ENCODE data around the gene ARID3B.

ARID3B gene

GRCh38 chr15:74540761-74541493, at the start of gene ARID3B:
TSS of gene ARID3B (plus strand) at chr15:74541220. CDS start at chr15:74543937, 2,717 bp downstream.
- DNase-seq (ENCODE audit: extremely low spot score), result peak; percentile 96
- ChIA-PET POLR2A (interaction anchor here (0.7 to 5.1 kb wide), 25 partner anchors 9 to 530 kb away, joined by 3 to 70 read pairs (median 4); partner anchors contain the start of genes CLK3 and UBL7), CTCF (interaction anchor here (1.0 to 1.3 kb wide), 4 partner anchors 60 to 167 kb away, joined by 3 to 6 read pairs (median 4); no protein-coding TSS in a partner anchor)
- TF ChIP-seq ELF4 (IDR thresholded peaks at IDR 0.05) (peak; percentile 79), PKNOX1 (IDR thresholded peaks at IDR 0.05) (peak; percentile 90), L3MBTL2 (conservative IDR thresholded peaks at IDR 0.05) (0 out of 2 replicates have a peak, but pooled peaks have one; percentile 14), HDGF (IDR thresholded peaks at IDR 0.05; ENCODE audit: borderline replicate concordance) (no peak), ZNF384 (IDR thresholded peaks at IDR 0.05) (no peak), CTBP1 (IDR thresholded peaks at IDR 0.05; ENCODE audit: borderline replicate concordance) (0 out of 2 replicates have a peak, but pooled peaks have one; percentile 40)

- no peak for DNase-seq (ENCODE audit: extremely low spot score)
- ChIA-PET CTCF (no interaction called here), POLR2A (no interaction called here)
- TF ChIP-seq FOXA1 (IDR thresholded peaks at IDR 0.05), result no peak
- no peak for TF ChIP-seq CTBP1 (IDR thresholded peaks at IDR 0.05; ENCODE audit: borderline replicate concordance)
- no peak for TF ChIP-seq FOXM1 (IDR thresholded peaks at IDR 0.05; ENCODE audit: borderline replicate concordance)
- TF ChIP-seq FOXK2 (IDR thresholded peaks at IDR 0.05), result no peak
- no peak for TF ChIP-seq NFRKB (IDR thresholded peaks at IDR 0.05)
- TF ChIP-seq SP1 (IDR thresholded peaks at IDR 0.05), result no peak
- TF ChIP-seq ELF4 (IDR thresholded peaks at IDR 0.05), result no peak
- no peak for TF ChIP-seq PKNOX1 (IDR thresholded peaks at IDR 0.05)
- TF ChIP-seq L3MBTL2 (conservative IDR thresholded peaks at IDR 0.05), result no peak
- TF ChIP-seq TARDBP (IDR thresholded peaks at IDR 0.05), result no peak
- TF ChIP-seq HDGF (IDR thresholded peaks at IDR 0.05; ENCODE audit: borderline replicate concordance), result no peak
- TF ChIP-seq SUZ12 (IDR thresholded peaks at IDR 0.05), result no peak
- TF ChIP-seq BHLHE40 (IDR thresholded peaks at IDR 0.05; ENCODE audit: borderline replicate concordance), result no peak
- TF ChIP-seq LEF1 (IDR thresholded peaks at IDR 0.05; ENCODE audit: borderline replicate concordance), result no peak
- TF ChIP-seq ARNT (IDR thresholded peaks at IDR 0.05), result no peak
- TF ChIP-seq ZNF384 (IDR thresholded peaks at IDR 0.05), result no peak
Measured at GRCh38 chr15:74496648-74497047, 44.4 kb upstream of the ARID3B start.

GRCh38 chr15:74497584-74497983, 43.4 kb upstream of the ARID3B start:
- DNase-seq (ENCODE audit: extremely low spot score), result no peak
- POLR2A ChIA-PET, result no interaction called here
- no peak for TF ChIP-seq ELF4 (IDR thresholded peaks at IDR 0.05)
- peak; percentile 57 for TF ChIP-seq PKNOX1 (IDR thresholded peaks at IDR 0.05)
- CTCF ChIA-PET, result no interaction called here

GRCh38 chr15:74499366-74499765, 41.7 kb upstream of the ARID3B start:
- ChIA-PET POLR2A (no interaction called here), CTCF (no interaction called here)
- TF ChIP-seq ARNT (IDR thresholded peaks at IDR 0.05) (no peak), LEF1 (IDR thresholded peaks at IDR 0.05; ENCODE audit: borderline replicate concordance) (no peak), NFRKB (IDR thresholded peaks at IDR 0.05) (no peak), TARDBP (IDR thresholded peaks at IDR 0.05) (no peak), FOXM1 (IDR thresholded peaks at IDR 0.05; ENCODE audit: borderline replicate concordance) (no peak), ELF4 (IDR thresholded peaks at IDR 0.05) (no peak), SP1 (IDR thresholded peaks at IDR 0.05) (no peak), HDGF (IDR thresholded peaks at IDR 0.05; ENCODE audit: borderline replicate concordance) (no peak), CTBP1 (IDR thresholded peaks at IDR 0.05; ENCODE audit: borderline replicate concordance) (no peak), PKNOX1 (IDR thresholded peaks at IDR 0.05) (no peak), ZNF384 (IDR thresholded peaks at IDR 0.05) (no peak), L3MBTL2 (conservative IDR thresholded peaks at IDR 0.05) (no peak), BHLHE40 (IDR thresholded peaks at IDR 0.05; ENCODE audit: borderline replicate concordance) (no peak), SUZ12 (IDR thresholded peaks at IDR 0.05) (no peak), FOXA1 (IDR thresholded peaks at IDR 0.05) (no peak)
- no peak for DNase-seq (ENCODE audit: extremely low spot score)

- POLR2A ChIA-PET, result no interaction called here
Measured at GRCh38 chr15:74500401-74500800, 40.6 kb upstream of the ARID3B start.

More at GRCh38 chr15:74500401-74500800, 40.6 kb upstream of the ARID3B start:
- CTCF ChIA-PET, result interaction anchor here (1.0 kb wide), 1 partner anchor 113 kb away, joined by 3 read pairs; no protein-coding TSS in a partner anchor
- no peak for TF ChIP-seq L3MBTL2 (conservative IDR thresholded peaks at IDR 0.05)
- no peak for TF ChIP-seq SP1 (IDR thresholded peaks at IDR 0.05)
- TF ChIP-seq FOXM1 (IDR thresholded peaks at IDR 0.05; ENCODE audit: borderline replicate concordance), result no peak
- TF ChIP-seq FOXA1 (IDR thresholded peaks at IDR 0.05), result no peak
- TF ChIP-seq PKNOX1 (IDR thresholded peaks at IDR 0.05), result no peak
- TF ChIP-seq SUZ12 (IDR thresholded peaks at IDR 0.05), result no peak
- no peak for TF ChIP-seq NFRKB (IDR thresholded peaks at IDR 0.05)
- no peak for TF ChIP-seq HDGF (IDR thresholded peaks at IDR 0.05; ENCODE audit: borderline replicate concordance)
- no peak for TF ChIP-seq FOXK2 (IDR thresholded peaks at IDR 0.05)
- TF ChIP-seq TARDBP (IDR thresholded peaks at IDR 0.05), result no peak
- TF ChIP-seq ELF4 (IDR thresholded peaks at IDR 0.05), result no peak
- TF ChIP-seq ZNF384 (IDR thresholded peaks at IDR 0.05), result no peak
- TF ChIP-seq LEF1 (IDR thresholded peaks at IDR 0.05; ENCODE audit: borderline replicate concordance), result no peak
- TF ChIP-seq BHLHE40 (IDR thresholded peaks at IDR 0.05; ENCODE audit: borderline replicate concordance), result no peak
- TF ChIP-seq ARNT (IDR thresholded peaks at IDR 0.05), result no peak
- TF ChIP-seq CTBP1 (IDR thresholded peaks at IDR 0.05; ENCODE audit: borderline replicate concordance), result no peak
- DNase-seq (ENCODE audit: extremely low spot score), result no peak
